Measurements from ENCODE around the gene BABAM2.
"Not testable (repeated sequence)": the region's sequence is repeated elsewhere in the genome, so short reads cannot be mapped to it uniquely, and the experiment has no call there.

Gene BABAM2

GRCh38 chr2:27881815-27882583 is 8.5 kb upstream of the BABAM2 start:
- not testable (repeated sequence) for DNase-seq

- not testable (repeated sequence) for DNase-seq
Observed at GRCh38 chr2:27882584-27882922, 8.0 kb upstream of the BABAM2 start.

- no peak for DNase-seq
Observed at GRCh38 chr2:27884601-27885000, 5.9 kb upstream of the BABAM2 start.

GRCh38 chr2:27885234-27885633 is 5.3 kb upstream of the BABAM2 start:
- DNase-seq, result no peak

GRCh38 chr2:27885661-27886060 is 4.9 kb upstream of the BABAM2 start:
- DNase-seq, result no peak

- DNase-seq, result no peak
Observed at GRCh38 chr2:27886322-27886721, 4.2 kb upstream of the BABAM2 start.

- DNase-seq, result no peak
Observed at GRCh38 chr2:27887111-27887510, 3.4 kb upstream of the BABAM2 start.

GRCh38 chr2:27887830-27888229 is 2.7 kb upstream of the BABAM2 start:
- no peak for DNase-seq

GRCh38 chr2:27888790-27889189 is 1.7 kb upstream of the BABAM2 start:
- DNase-seq, result no peak

GRCh38 chr2:27889774-27890145 is 769 bp upstream of the BABAM2 start:
- no peak for DNase-seq

GRCh38 chr2:27890924-27891672 is 569 bp downstream of the BABAM2 start:
- DNase-seq, result peak; percentile 88

GRCh38 chr2:27891673-27892105 is 1.2 kb downstream of the BABAM2 start:
- DNase-seq, result no peak

GRCh38 chr2:27893006-27893405 is 2.5 kb downstream of the BABAM2 start:
- DNase-seq, result no peak

- no peak for DNase-seq
Observed at GRCh38 chr2:27897717-27898116, 7.2 kb downstream of the BABAM2 start.

- no peak for DNase-seq
Observed at GRCh38 chr2:27901234-27901633, 10.7 kb downstream of the BABAM2 start.

- no peak for DNase-seq
Observed at GRCh38 chr2:27902098-27902497, 11.6 kb downstream of the BABAM2 start.

- no peak for DNase-seq
Observed at GRCh38 chr2:27903018-27903417, 12.5 kb downstream of the BABAM2 start.

GRCh38 chr2:27903649-27904404 is 13.3 kb downstream of the BABAM2 start:
- no peak for DNase-seq

- no peak for DNase-seq
Observed at GRCh38 chr2:27904405-27904665, 13.8 kb downstream of the BABAM2 start.

GRCh38 chr2:27906074-27906473 is 15.5 kb downstream of the BABAM2 start:
- DNase-seq, result no peak

GRCh38 chr2:27907547-27907946 is 17.0 kb downstream of the BABAM2 start:
- DNase-seq, result no peak

- DNase-seq, result no peak
Observed at GRCh38 chr2:27909901-27910300, 19.4 kb downstream of the BABAM2 start.

GRCh38 chr2:27911458-27912210 is 21.1 kb downstream of the BABAM2 start:
- no peak for DNase-seq

All from activated CD4-positive, alpha-beta T cell treated with anti-CD3 and anti-CD28 coated beads for 1 hour (primary cell).